ENCODE results near the gene CBARP. TPM values are rescaled to one million over a fixed set of nuclear protein-coding genes. Genes with fewer than 3 reads are reported as not detected.
"Not testable (repeated sequence)": the region's sequence is repeated elsewhere in the genome, so short reads cannot be mapped to it uniquely, and the experiment has no call there.

CBARP gene
- total RNA-seq, 2 experiments from 2014 or later, result 0.49 to 0.86 TPM

GRCh38 chr19:1248139-1248785, 10.5 kb upstream of the CBARP start, which contains the start of gene MIDN:
MIDN (plus strand) TSS chr19:1248583; CDS start chr19:1250297, 1,714 bp downstream.
- CTCF ChIA-PET, result interaction anchor here (1.0 kb wide), 2 partner anchors 14 to 18 kb away, joined by 4 to 7 read pairs; no protein-coding TSS in a partner anchor
- intact Hi-C loops (cut with micrococcal nuclease), result loop anchor here (10.0 kb wide), 1 partner anchor 143 kb away; the partner anchor contains the start of gene GPX4
- H3K9me3 Mint-ChIP-seq, result no peaks in the 10 kb centered on the region
- peak; percentile 75 for DNase-seq
- peak within 1 kb of the TSS; percentile 88 for H3K27ac Mint-ChIP-seq
- peak; percentile 5 for ATAC-seq
- H3K36me3 Mint-ChIP-seq (ENCODE audit: low read depth), result peaks cover 22% of the 10 kb centered on the region
- no peaks in the 10 kb centered on the region for H3K27me3 Mint-ChIP-seq
- H3K4me3 Mint-ChIP-seq, result peak within 1 kb of the TSS; percentile 74
- POLR2A ChIA-PET, result interaction anchor here (0.6 to 1.4 kb wide), 5 partner anchors 14 to 25 kb away, joined by 3 to 4 read pairs (median 3); no protein-coding TSS in a partner anchor
- TF ChIP-seq, protein P1, sequence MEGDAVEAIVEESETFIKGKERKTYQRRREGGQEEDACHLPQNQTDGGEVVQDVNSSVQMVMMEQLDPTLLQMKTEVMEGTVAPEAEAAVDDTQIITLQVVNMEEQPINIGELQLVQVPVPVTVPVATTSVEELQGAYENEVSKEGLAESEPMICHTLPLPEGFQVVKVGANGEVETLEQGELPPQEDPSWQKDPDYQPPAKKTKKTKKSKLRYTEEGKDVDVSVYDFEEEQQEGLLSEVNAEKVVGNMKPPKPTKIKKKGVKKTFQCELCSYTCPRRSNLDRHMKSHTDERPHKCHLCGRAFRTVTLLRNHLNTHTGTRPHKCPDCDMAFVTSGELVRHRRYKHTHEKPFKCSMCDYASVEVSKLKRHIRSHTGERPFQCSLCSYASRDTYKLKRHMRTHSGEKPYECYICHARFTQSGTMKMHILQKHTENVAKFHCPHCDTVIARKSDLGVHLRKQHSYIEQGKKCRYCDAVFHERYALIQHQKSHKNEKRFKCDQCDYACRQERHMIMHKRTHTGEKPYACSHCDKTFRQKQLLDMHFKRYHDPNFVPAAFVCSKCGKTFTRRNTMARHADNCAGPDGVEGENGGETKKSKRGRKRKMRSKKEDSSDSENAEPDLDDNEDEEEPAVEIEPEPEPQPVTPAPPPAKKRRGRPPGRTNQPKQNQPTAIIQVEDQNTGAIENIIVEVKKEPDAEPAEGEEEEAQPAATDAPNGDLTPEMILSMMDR (IDR thresholded peaks at IDR 0.05), result no peak
- H3K4me1 Mint-ChIP-seq (ENCODE audit: low read depth), result peaks cover 11% of the 10 kb centered on the region

- CTCF ChIA-PET, result interaction anchor here (7.5 kb wide), 1 partner anchor 14 kb away, joined by 449 read pairs; the partner anchor contains the start of gene CIRBP
- POLR2A ChIA-PET, result interaction anchor here (1.3 kb wide), 1 partner anchor 18 kb away, joined by 4 read pairs; no protein-coding TSS in a partner anchor
- no peaks in the 10 kb centered on the region for H3K9me3 Mint-ChIP-seq
- H3K4me3 Mint-ChIP-seq, result no peak overlapping the region
- ATAC-seq (no peak), DNase-seq (no peak)
- peaks cover 19% of the 10 kb centered on the region for H3K36me3 Mint-ChIP-seq (ENCODE audit: low read depth)
- intact Hi-C loops (cut with micrococcal nuclease), result loop anchor here (10.0 kb wide), 1 partner anchor 143 kb away; the partner anchor contains the start of gene GPX4
- TF ChIP-seq, protein P1 (IDR thresholded peaks at IDR 0.05), result no peak
- no peak overlapping the region for H3K27ac Mint-ChIP-seq
- no peaks in the 10 kb centered on the region for H3K27me3 Mint-ChIP-seq
- peaks cover 14% of the 10 kb centered on the region for H3K4me1 Mint-ChIP-seq (ENCODE audit: low read depth)
Observed at GRCh38 chr19:1247748-1248138, 9.9 kb upstream of the CBARP start.

DNA sequence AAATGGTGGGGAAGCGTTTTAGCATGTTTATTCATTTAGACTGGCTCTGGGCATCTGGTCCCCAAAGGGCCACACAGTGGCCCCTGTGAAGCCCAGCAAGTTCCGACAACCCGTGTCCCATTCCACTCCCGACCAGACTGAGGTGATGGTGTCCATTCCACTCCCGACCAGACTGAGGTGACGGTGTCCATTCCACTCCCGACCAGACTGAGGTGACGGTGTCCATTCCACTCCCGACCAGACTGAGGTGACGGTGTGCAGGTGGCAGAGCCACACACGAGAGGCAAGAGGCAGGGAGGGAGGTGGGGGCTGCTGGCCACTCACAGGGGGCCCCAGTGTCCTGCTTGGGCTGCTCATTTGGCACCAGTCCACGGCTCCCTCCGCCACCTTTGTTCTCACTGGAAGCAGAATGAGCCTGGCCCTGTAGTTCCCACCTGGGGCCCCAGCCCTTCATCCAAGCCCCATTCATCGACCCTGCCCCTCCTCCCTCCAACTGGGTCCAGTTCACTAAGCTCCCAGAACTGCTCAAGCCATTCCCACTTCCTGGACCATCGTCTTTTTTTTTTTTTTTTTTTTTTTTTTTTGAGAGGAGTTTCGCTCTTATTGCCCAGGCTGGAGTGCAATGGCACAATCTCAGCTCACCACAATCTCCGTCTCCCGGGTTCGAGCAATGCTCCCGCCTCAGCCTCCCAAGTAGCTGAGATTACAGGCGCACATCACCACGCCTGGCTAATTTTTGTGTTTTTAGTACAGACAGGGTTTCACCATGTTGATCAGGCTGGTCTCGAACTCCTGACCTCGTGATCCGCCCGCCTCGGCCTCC, 8.7 kb upstream of the CBARP start:
- intact Hi-C loops (cut with micrococcal nuclease), result loop anchor here (10.0 kb wide), 1 partner anchor 142 kb away; the partner anchor contains the start of gene GPX4
- H3K4me1 Mint-ChIP-seq (ENCODE audit: low read depth), result peaks cover 17% of the 10 kb centered on the region
- not testable (repeated sequence) for H3K9me3 Mint-ChIP-seq, ATAC-seq, DNase-seq, H3K27me3 Mint-ChIP-seq, H3K4me3 Mint-ChIP-seq, H3K27ac Mint-ChIP-seq
- ChIA-PET POLR2A (interaction anchor here (1.0 to 1.3 kb wide), 2 partner anchors 20 to 23 kb away, joined by 4 read pairs; no protein-coding TSS in a partner anchor), CTCF (interaction anchor here (0.6 to 7.5 kb wide), 2 partner anchors 15 to 23 kb away, joined by 3 to 449 read pairs; partner anchors contain the start of gene CIRBP)
- peaks cover 13% of the 10 kb centered on the region for H3K36me3 Mint-ChIP-seq (ENCODE audit: low read depth)

DNA sequence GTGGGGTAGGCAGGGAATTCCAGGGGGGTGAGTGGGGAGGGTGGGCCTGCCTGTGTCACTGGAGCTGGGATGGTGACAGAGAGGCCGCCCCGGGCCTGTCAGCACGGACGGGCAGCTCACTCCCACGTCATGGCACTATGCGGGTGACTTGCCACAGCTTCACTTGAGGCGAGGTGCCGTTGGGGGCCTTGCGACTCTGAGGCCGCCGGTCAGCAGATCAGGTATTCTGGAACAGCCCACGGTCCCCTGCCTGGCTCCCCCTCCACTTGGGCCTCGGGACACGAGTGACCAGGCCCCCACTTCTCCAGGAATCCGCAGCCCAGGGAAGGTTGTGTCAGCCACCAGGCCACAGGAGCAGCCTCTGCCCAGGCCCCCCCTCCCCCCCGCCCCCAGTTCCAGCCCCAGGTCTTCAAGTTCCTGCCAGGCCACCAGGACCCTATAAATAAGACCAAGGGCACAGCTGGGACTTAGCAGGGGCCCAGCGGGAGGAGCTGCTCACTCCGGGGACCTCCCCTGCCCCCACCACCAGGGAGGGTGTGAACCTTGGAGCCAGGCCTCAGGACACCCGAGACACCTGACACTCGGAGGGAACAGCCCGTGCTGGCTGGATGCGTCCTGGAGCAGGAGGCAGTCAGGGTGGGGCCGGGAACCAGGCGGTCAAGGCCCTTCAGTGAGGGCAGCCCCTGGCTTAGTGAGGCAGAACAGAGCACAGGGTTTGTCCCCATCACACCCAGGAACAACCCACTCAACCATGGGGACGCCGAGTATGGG, 7.9 kb upstream of the CBARP start:
- H3K4me3 Mint-ChIP-seq, result no peak overlapping the region
- H3K36me3 Mint-ChIP-seq (ENCODE audit: low read depth), result peaks cover 8% of the 10 kb centered on the region
- H3K27ac Mint-ChIP-seq, result no peak overlapping the region
- H3K9me3 Mint-ChIP-seq, result no peaks in the 10 kb centered on the region
- peaks cover 22% of the 10 kb centered on the region for H3K4me1 Mint-ChIP-seq (ENCODE audit: low read depth)
- TF ChIP-seq, protein P1 (IDR thresholded peaks at IDR 0.05), result no peak
- POLR2A ChIA-PET, result interaction anchor here (0.9 to 3.9 kb wide), 5 partner anchors 8 to 264 kb away, joined by 3 to 88 read pairs (median 9); partner anchors contain the start of gene CIRBP
- CTCF ChIA-PET, result interaction anchor here (2.2 to 7.5 kb wide), 3 partner anchors 16 to 33 kb away, joined by 26 to 449 read pairs (median 65); partner anchors contain the start of genes CIRBP and FAM174C
- ATAC-seq (no peak), DNase-seq (no peak)
- intact Hi-C loops (cut with micrococcal nuclease), result loop anchor here (10.0 kb wide), 1 partner anchor 141 kb away; the partner anchor contains the start of gene GPX4
- no peaks in the 10 kb centered on the region for H3K27me3 Mint-ChIP-seq

Measured in activated CD8-positive, alpha-beta T cell treated with anti-CD3 and anti-CD28 coated beads for 36 hours (primary cell).